ENCODE results near the gene MAP4K3. TPM values are rescaled to one million over a fixed set of nuclear protein-coding genes. Genes with fewer than 3 reads are reported as not detected.
A peak's percentile ranks its signal among the peaks of the same experiment; 100 is the strongest.

Gene MAP4K3
- total and polyA plus RNA-seq, 2 donors from 2014 or later = 14.9 to 39.5 TPM

- intact Hi-C loops (cut with DNase I) = no loop called here
- no peaks in the 10 kb centered on the region for H3K27me3 ChIP-seq (ENCODE audit: control insufficient read depth, insufficient read depth, low read length)
- no peaks in the 10 kb centered on the region for H3K9me3 ChIP-seq (ENCODE audit: control insufficient read depth in 2 of 3, insufficient read depth in 1 of 3, low read length in 3 of 3)
- H3K4me3 ChIP-seq (ENCODE audit: low read length in 3 of 3) = no peak overlapping the region
- H3K36me3 ChIP-seq (ENCODE audit: control insufficient read depth in 2 of 3, insufficient read depth in 3 of 3, low read length in 3 of 3) = no peaks in the 10 kb centered on the region
- no peak overlapping the region for H3K9ac ChIP-seq (ENCODE audit: low read length in 3 of 3)
- DNase-seq (no peak), FAIRE-seq (no peak)
- no peak for TF ChIP-seq CTCF (IDR thresholded peaks at IDR 0.05; ENCODE audit: borderline replicate concordance, extremely low read depth, insufficient read depth)
- H3K4me1 ChIP-seq (ENCODE audit: control insufficient read depth in 2 of 3, insufficient read depth in 2 of 3, low read depth in 1 of 3, low read length in 3 of 3) = peaks cover 0 to 16% (median 4%) of the 10 kb centered on the region in 3 donors
- H3K27ac ChIP-seq (ENCODE audit: low read depth in 2 of 2, low read length in 2 of 2) = no peak overlapping the region
These were observed 5.9 kb upstream of the MAP4K3 start for GRCh38 chr2:39443009-39443408.

- intact Hi-C loops (cut with DNase I) = no loop called here
- H3K27me3 ChIP-seq (ENCODE audit: control insufficient read depth, insufficient read depth, low read length) = no peaks in the 10 kb centered on the region
- no peaks in the 10 kb centered on the region for H3K36me3 ChIP-seq (ENCODE audit: control insufficient read depth in 2 of 3, insufficient read depth in 3 of 3, low read length in 3 of 3)
- H3K27ac ChIP-seq (ENCODE audit: low read depth in 2 of 2, low read length in 2 of 2) = peak overlapping the region; percentile 80 to 89
- peaks cover 3 to 30% (median 15%) of the 10 kb centered on the region in 3 donors for H3K4me1 ChIP-seq (ENCODE audit: control insufficient read depth in 2 of 3, insufficient read depth in 2 of 3, low read depth in 1 of 3, low read length in 3 of 3)
- H3K4me3 ChIP-seq (ENCODE audit: low read length in 3 of 3) = peak overlapping the region; percentile 86 to 96 (median 86)
- FAIRE-seq (no peak), DNase-seq (peak in 3 of 5 donors; percentile 64 to 80 (median 77))
- no peak for TF ChIP-seq CTCF (IDR thresholded peaks at IDR 0.05; ENCODE audit: borderline replicate concordance, extremely low read depth, insufficient read depth)
- H3K9me3 ChIP-seq (ENCODE audit: control insufficient read depth in 2 of 3, insufficient read depth in 1 of 3, low read length in 3 of 3) = no peaks in the 10 kb centered on the region
- peak overlapping the region; percentile 89 to 96 (median 91) for H3K9ac ChIP-seq (ENCODE audit: low read length in 3 of 3)
These were observed 624 bp upstream of the MAP4K3 start for GRCh38 chr2:39437522-39438296.

- peak; percentile 33 to 83 (median 77) for DNase-seq
- H3K36me3 ChIP-seq (ENCODE audit: control insufficient read depth in 2 of 3, insufficient read depth in 3 of 3, low read length in 3 of 3) = no peaks in the 10 kb centered on the region
- peak overlapping the region; percentile 82 to 91 (median 89) for H3K9ac ChIP-seq (ENCODE audit: low read length in 3 of 3)
- intact Hi-C loops (cut with DNase I) = no loop called here
- H3K27me3 ChIP-seq (ENCODE audit: control insufficient read depth, insufficient read depth, low read length) = no peaks in the 10 kb centered on the region
- H3K27ac ChIP-seq (ENCODE audit: low read depth in 2 of 2, low read length in 2 of 2) = peak overlapping the region; percentile 80 to 89
- H3K4me1 ChIP-seq (ENCODE audit: control insufficient read depth in 2 of 3, insufficient read depth in 2 of 3, low read depth in 1 of 3, low read length in 3 of 3) = peaks cover 6 to 34% (median 22%) of the 10 kb centered on the region in 3 donors
- H3K4me3 ChIP-seq (ENCODE audit: low read length in 3 of 3) = peak overlapping the region; percentile 86 to 87 (median 86)
- FAIRE-seq = no peak
- no peak for TF ChIP-seq CTCF (IDR thresholded peaks at IDR 0.05; ENCODE audit: borderline replicate concordance, extremely low read depth, insufficient read depth)
- H3K9me3 ChIP-seq (ENCODE audit: control insufficient read depth in 2 of 3, insufficient read depth in 1 of 3, low read length in 3 of 3) = no peaks in the 10 kb centered on the region
These were observed 1.1 kb downstream of the MAP4K3 start for GRCh38 chr2:39435741-39436591.
